Ovary (tissue), 9 donors: Measurements from ENCODE around the gene PCGF1. TPM values are rescaled to one million over a fixed set of nuclear protein-coding genes. Genes with fewer than 3 reads are reported as not detected.

Experiments
- DNase-seq, 5 donors: peaks; one replicate each; pipeline ENCODE4 v3.0.0-alpha.2; 2019 to 2020
- H3K27ac ChIP-seq, 2 donors: fragments of 200-600 bp; one replicate each; pipeline versions ENCODE4 v1.5.1 to v1.8.0; 2019 to 2022
- H3K27me3 ChIP-seq: fragments of 200-600 bp; one replicate; pipeline ENCODE4 v1.8.0; 2022
- H3K36me3 ChIP-seq: fragments of 200-600 bp; sonication (generic); one replicate; pipeline ENCODE4 v1.5.1; 2019
- H3K4me1 ChIP-seq: one replicate; pipeline ENCODE4 v1.8.1; 2013; ENCODE audit warnings: mild to moderate bottlenecking, moderate library complexity; ENCODE audit not compliant: insufficient read depth
- H3K4me3 ChIP-seq: fragments of 200-600 bp; sonication (generic); one replicate; pipeline ENCODE4 v1.5.1; 2017
- H3K9me3 ChIP-seq, 2 donors: fragments of 200-600 bp in 1 of 2; sonication (generic) in 1 of 2; one replicate each; pipeline versions ENCODE4 v1.5.1 to v1.8.1; 2013 to 2019; ENCODE audit warnings: mild to moderate bottlenecking in 1 of 2, moderate library complexity in 1 of 2
- EP300 ChIP-seq: sonication (generic); formaldehyde crosslinking; IDR thresholded peaks from one replicate; pipeline ENCODE4 v1.6.1; 2017; ENCODE audit warnings: antibody characterized with exemption
- POLR2A ChIP-seq: fragments of 450-650 bp; IDR thresholded peaks from one replicate; pipeline ENCODE4 v1.6.1; 2017; ENCODE audit warnings: antibody characterized with exemption, mild to moderate bottlenecking, moderate library complexity
- whole genome bisulfite sequencing, 3 donors: extraction: QIAGEN DNeasy Blood & Tissue Kit in 1 of 3; methylation state at CpG; one replicate each; pipeline versions ENCODE4 v1.1.5 to v1.1.7; 2013 to 2017; 5-methylcytosine and 5-hydroxymethylcytosine counted together
- intact Hi-C, 4 donors: fragments of 100-400 bp; cut with DNase I; formaldehyde crosslinking; loops; one replicate each; pipeline versions ENCODE4 v1.11.0 to v1.15.1; 2022 to 2023
- polyA plus RNA-seq, 2 donors: library from polyadenylated mRNA; stranded (reverse); fragments of 200-250 nt in 1 of 2; fragments of 350-450 nt in 1 of 2; fragmentation: Illumina TruSeq in 1 of 2; extraction: RNeasy Lipid Tissue Mini Kit (QIAGEN cat#74804) in 1 of 2; gene quantifications; one replicate each; pipeline ENCODE4 v1.2.3, GENCODE V29; 2013 to 2014
- total RNA-seq, 7 donors: library from RNA; depleted of rRNA in 2 of 7; stranded (reverse); fragments of >200 nt in 2 of 7; fragmentation: NEBNext Ultra II Directional in 3 of 7; extraction: Animal tissue kit (Norgen Biotek cat#: 25700) in 3 of 7; gene quantifications; one replicate each; pipeline versions ENCODE4 v1.1.0 to v1.2.4, GENCODE V29; 2016 to 2023
- TF ChIP-seq, protein P1 (sequence below), 3 donors: fragments of 450-650 bp in 2 of 3; fragments of 200-600 bp in 1 of 3; IDR thresholded peaks; one replicate each; pipeline versions ENCODE4 v1.5.1 to v1.8.0; 2016 to 2022; ENCODE audit warnings: antibody characterized with exemption in 3 of 3, mild to moderate bottlenecking in 1 of 3
- donor health status: DM: no; HTN: no; CAD: no; lungs with moderate emphysema.
- donor health status: DM: no; HTN: no; CAD: no.
- donor health status: Bipolar disorder and iron deficiency.
- donor health status: DM: yes; HTN: yes; CAD: no.
- donor health status: DM: no; HTN: no; CAD: no.
- donor health status: DM: yes; HTN: yes; CAD: no.

The PCGF1 gene
- total and polyA plus RNA-seq, 9 donors, result 9.3 to 24.3 (median 13.8) TPM

DNA sequence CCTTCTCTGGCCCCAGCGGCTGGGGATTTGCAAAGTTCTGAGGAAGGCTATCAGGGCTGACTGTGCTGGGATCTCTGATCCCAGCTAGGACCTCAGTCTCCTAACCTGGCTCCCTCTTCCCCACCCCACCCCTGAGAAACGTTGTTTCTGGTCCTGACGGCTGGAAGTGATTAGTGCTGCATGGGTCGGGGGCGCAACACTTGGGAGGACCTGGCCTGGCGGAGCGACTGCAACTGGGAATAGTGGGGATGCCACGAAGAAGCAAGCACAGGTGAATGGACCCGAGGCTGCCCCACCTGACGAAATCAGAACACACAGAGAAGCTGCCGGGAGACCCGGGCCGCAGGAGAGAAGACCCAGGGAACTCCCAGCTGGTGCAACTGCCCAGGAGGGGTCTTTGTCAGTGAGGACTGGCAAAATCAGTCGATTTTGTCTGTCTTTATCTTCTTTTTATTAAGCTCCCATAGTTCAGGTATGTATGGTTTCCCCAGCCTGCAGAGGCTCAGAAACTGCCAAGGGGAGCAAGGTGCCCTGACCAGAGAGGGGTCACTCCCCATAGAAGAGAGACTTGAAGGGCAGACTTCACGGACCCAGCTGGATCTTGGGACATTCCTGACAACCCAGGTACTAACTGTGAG lies 7.4 kb downstream of the PCGF1 start:
- no peak for TF ChIP-seq POLR2A
- no peak for TF ChIP-seq EP300
- TF ChIP-seq, protein P1, sequence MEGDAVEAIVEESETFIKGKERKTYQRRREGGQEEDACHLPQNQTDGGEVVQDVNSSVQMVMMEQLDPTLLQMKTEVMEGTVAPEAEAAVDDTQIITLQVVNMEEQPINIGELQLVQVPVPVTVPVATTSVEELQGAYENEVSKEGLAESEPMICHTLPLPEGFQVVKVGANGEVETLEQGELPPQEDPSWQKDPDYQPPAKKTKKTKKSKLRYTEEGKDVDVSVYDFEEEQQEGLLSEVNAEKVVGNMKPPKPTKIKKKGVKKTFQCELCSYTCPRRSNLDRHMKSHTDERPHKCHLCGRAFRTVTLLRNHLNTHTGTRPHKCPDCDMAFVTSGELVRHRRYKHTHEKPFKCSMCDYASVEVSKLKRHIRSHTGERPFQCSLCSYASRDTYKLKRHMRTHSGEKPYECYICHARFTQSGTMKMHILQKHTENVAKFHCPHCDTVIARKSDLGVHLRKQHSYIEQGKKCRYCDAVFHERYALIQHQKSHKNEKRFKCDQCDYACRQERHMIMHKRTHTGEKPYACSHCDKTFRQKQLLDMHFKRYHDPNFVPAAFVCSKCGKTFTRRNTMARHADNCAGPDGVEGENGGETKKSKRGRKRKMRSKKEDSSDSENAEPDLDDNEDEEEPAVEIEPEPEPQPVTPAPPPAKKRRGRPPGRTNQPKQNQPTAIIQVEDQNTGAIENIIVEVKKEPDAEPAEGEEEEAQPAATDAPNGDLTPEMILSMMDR (IDR thresholded peaks at IDR 0.05), result no peak
- Histone ChIP-seq H3K9me3 (no peaks in the 10 kb centered on the region), H3K4me1 (peaks cover 2% of the 10 kb centered on the region), H3K36me3 (no peaks in the 10 kb centered on the region), H3K27ac (no peak overlapping the region), H3K27me3 (no peaks in the 10 kb centered on the region), H3K4me3 (no peak overlapping the region)
- intact Hi-C loops, result loop anchor here in 1 of 4 donors (10.0 kb wide), 1 partner anchor 85 kb away; no protein-coding TSS in a partner anchor
- WGBS, 3 donors, result 43 to 54% (median 46%) methylated on average over 15 of the region's 15 CpGs
- no peak for DNase-seq

DNA sequence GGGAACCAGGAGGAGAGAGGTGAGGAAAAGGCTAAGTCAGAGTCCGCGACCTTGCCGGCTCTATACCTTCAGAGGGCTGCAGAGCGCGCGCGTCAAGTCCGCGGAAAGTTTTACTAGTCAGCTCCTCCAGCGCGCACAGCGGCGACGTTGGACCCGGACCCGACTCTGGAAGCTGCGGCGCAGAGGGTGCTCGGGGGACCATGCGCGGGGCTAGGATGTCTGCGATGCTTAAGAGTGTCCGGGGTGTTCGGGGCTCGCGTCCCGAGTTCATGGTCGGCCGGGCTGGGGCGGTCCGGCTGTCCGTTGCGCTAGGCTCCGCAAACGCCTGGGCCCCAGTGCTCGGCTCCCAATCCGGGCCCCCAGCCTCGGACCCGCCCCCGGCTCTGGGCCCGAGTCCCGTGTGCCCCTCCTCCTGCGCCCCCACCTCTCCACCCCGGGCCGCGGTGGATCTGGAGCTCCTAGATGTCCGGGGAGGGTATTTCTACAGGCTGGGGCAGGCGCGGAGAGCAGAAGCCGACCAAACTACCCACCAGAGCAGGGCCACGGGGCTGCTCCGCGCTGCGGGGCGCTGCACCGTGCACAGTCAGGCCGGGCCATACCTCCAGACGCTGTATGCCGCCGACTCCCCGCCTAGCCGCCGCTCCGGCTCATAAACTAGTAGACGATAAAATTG lies 8.1 kb downstream of the PCGF1 start, which contains the start of gene LBX2:
TSS of gene LBX2 (minus strand) at position 337 of the 673 bp plus-strand sequence. CDS start at position 271, 66 bp downstream.
- intact Hi-C loops, result no loop called here
- DNase-seq, result no peak
- TF ChIP-seq EP300, result no peak
- no peak for TF ChIP-seq POLR2A
- TF ChIP-seq, protein P1 (IDR thresholded peaks at IDR 0.05), result no peak
- no peak within 1 kb of the TSS for H3K27ac ChIP-seq
- WGBS, 3 donors, result 2 to 4% (median 3%) methylated on average over 65 of the region's 65 CpGs
- H3K36me3 ChIP-seq, result no peaks in the 10 kb centered on the region
- H3K9me3 ChIP-seq, result no peaks in the 10 kb centered on the region
- H3K4me3 ChIP-seq, result no peak within 1 kb of the TSS
- peaks cover 2% of the 10 kb centered on the region for H3K4me1 ChIP-seq
- H3K27me3 ChIP-seq, result no peaks in the 10 kb centered on the region

DNA sequence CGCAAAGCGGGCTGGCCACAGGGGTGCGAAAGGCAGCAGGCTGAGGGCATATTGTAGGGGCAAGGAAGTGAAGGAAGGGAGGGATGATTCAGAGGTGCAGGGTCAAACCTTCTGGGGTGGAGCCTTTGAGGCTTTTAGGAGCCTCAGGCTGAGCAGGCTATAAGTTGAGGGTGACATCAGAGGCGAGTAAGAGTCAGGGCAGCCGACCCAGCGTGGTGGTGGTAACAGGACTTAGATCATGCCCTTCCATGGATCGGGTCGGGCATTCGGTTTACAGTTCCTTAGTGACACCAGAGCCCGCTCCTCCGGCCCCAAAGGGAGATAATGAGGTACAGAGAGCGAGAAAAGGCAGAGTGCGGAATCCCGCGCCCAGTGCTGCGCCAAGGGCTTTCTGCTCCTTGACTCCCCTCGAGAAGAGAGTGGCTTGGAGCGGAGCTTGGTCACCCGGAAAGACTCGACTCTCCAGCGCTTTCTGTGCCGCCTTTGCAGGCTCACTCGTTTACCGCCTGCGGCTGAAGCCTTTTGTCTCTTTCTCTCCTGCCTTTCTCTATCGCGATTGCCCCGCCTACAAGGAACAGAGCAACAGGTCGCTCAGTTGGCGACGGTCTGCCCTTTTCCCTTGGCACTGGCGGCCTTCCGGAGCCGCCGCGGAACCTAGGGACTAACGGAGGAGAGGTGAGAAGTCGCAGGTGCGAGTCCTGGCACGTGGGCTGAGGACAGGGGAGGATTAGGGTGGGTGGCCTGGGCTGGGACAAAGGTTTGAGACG lies 8.8 kb downstream of the PCGF1 start:
- no peaks in the 10 kb centered on the region for H3K36me3 ChIP-seq
- intact Hi-C loops, result no loop called here
- H3K27ac ChIP-seq, result no peak overlapping the region
- no peaks in the 10 kb centered on the region for H3K9me3 ChIP-seq
- peaks cover 2% of the 10 kb centered on the region for H3K4me1 ChIP-seq
- H3K27me3 ChIP-seq, result no peaks in the 10 kb centered on the region
- no peak overlapping the region for H3K4me3 ChIP-seq
- no peak for DNase-seq
- TF ChIP-seq, protein P1 (IDR thresholded peaks at IDR 0.05), result no peak
- no peak for TF ChIP-seq POLR2A
- 1 to 2% (median 2%) methylated on average over 41 of the region's 41 CpGs for WGBS, 3 donors

DNA sequence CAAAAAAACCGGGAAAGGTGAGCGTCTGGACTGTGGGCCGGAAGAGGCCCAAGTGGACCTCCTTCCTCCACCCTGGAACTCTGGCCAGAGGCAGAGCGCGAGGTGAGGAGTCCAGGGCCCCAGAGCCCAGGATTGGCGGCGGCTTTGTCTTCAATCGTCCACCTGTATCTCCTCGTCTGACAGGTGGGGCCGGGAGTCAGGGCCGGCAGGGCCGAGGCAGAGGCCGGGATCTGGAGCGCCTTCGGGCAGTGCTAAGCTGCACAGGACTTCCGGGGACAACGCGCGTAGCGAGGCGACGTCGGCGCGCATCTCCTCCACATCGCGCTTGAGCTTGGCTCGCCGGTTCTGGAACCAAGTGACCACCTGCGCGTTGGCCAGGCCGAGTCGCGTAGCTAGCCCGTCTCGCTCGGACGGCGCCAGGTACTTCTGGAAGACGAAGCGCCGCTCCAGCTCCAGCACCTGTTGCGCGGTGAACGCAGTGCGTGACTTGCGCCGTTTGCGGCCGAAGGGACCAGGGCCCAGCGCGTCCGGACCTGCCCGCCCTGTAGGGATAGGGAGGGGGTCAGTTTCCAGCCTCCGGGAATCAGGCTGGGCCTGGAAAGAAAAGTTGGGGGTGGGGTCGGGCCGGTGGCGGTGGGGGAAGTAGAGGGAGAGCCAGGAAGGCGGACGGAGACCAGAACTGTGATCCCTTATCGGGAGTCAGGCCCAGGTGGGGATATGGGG lies 9.6 kb downstream of the PCGF1 start:
- H3K9me3 ChIP-seq, result no peaks in the 10 kb centered on the region
- H3K27ac ChIP-seq, result no peak overlapping the region
- peak in 1 of 5 donors; percentile 42 for DNase-seq
- no peaks in the 10 kb centered on the region for H3K36me3 ChIP-seq
- WGBS, 3 donors, result 1 to 2% (median 2%) methylated on average over 38 to 61 of the region's 61 CpGs
- intact Hi-C loops, result no loop called here
- no peak overlapping the region for H3K4me3 ChIP-seq
- peaks cover 2% of the 10 kb centered on the region for H3K4me1 ChIP-seq
- no peaks in the 10 kb centered on the region for H3K27me3 ChIP-seq
- TF ChIP-seq POLR2A (no peak), EP300 (no peak)
- TF ChIP-seq, protein P1 (IDR thresholded peaks at IDR 0.05), result no peak
